GM12891 (cell line): ENCODE results near the gene SHOC1.
"Not testable (repeated sequence)": the region's sequence is repeated elsewhere in the genome, so short reads cannot be mapped to it uniquely, and the experiment has no call there.

Experiments
- POLR2A ChIP-seq: IDR thresholded peaks from 2 replicates; pipeline ENCODE4 v1.6.1; 2011; ENCODE audit warnings: low read depth, low read length, control low read depth
- POLR2AphosphoS5 ChIP-seq: IDR thresholded peaks from 2 replicates; pipeline ENCODE4 v1.6.1; 2011; ENCODE audit warnings: low read depth, low read length, control low read depth

GRCh38 chr9:111791821-111792220 lies 2.9 kb downstream of the SHOC1 start:
- TF ChIP-seq POLR2AphosphoS5, POLR2A: not testable (repeated sequence)
